Subcutaneous adipose tissue (tissue), 4 donors: ENCODE data around the gene CHGA. TPM values are rescaled to one million over a fixed set of nuclear protein-coding genes. Genes with fewer than 3 reads are reported as not detected.

Experiments
- CTCF ChIP-seq: fragments of 450-650 bp; IDR thresholded peaks from one replicate; pipeline ENCODE4 v1.5.1; 2016; ENCODE audit warnings: low read depth, mild to moderate bottlenecking, control low read depth, antibody characterized with exemption, moderate library complexity
- total RNA-seq, 4 donors: library from RNA; depleted of rRNA; stranded (reverse); fragments of >200 nt; gene quantifications; one replicate each; pipeline ENCODE4 v1.1.0, GENCODE V29; 2016

Gene CHGA
- total RNA-seq, 4 donors from 2014 or later = 0.34 TPM; not detected in 3

DNA sequence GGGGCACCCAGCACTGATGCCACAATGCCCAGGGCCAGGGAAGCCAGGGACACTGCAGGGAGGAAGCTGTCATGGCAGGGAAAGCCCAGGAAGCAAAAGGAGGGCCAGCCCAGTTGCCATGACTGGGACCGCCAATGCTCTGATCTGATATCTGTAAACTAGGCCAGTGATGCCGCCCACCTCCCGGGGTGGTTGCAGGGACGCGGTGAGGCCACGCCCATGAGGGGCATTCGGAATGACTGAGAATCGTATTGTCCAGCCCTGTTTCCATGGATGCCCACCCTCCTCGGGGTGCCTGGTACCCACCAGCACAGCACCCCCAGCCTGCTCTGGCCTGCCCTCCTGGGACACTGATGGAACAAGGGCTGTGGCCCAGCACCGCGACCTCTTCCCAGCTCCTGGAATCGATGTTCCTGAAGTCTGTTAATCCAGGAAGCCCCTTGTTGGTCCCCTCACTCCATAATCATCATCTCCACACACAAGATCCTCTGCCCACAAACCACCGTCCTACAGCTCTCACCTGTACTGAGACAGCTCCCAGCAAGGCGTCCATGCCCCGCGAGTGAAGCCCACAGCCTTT is 48.7 kb downstream of the CHGA start:
- no peak for TF ChIP-seq CTCF

- no peak for TF ChIP-seq CTCF
Observed at GRCh38 chr14:92973261-92973797, 50.4 kb downstream of the CHGA start.

- no peak for TF ChIP-seq CTCF
Observed at GRCh38 chr14:92973798-92974372, 50.9 kb downstream of the CHGA start.

- TF ChIP-seq CTCF = no peak
Observed at GRCh38 chr14:92974541-92975345, 51.8 kb downstream of the CHGA start.

DNA sequence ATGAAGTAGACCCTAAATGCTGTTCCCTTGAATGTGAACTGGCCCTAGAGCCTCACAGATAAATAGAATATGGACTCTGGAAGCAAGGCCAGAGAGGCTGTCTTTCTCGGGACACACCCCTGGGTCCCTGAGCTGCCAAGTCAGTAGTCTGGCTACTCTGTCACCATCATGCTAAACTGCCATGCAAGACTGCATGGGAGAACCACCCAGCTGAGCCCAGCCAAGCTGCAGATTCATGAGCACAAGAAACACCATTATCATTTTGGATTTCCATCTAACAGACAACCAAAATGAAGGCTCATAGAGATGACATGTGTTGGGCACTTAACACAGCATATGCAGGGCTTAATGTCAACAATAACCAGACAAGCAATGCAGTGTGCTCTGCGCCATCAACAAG is 53.3 kb downstream of the CHGA start:
- no peak for TF ChIP-seq CTCF

DNA sequence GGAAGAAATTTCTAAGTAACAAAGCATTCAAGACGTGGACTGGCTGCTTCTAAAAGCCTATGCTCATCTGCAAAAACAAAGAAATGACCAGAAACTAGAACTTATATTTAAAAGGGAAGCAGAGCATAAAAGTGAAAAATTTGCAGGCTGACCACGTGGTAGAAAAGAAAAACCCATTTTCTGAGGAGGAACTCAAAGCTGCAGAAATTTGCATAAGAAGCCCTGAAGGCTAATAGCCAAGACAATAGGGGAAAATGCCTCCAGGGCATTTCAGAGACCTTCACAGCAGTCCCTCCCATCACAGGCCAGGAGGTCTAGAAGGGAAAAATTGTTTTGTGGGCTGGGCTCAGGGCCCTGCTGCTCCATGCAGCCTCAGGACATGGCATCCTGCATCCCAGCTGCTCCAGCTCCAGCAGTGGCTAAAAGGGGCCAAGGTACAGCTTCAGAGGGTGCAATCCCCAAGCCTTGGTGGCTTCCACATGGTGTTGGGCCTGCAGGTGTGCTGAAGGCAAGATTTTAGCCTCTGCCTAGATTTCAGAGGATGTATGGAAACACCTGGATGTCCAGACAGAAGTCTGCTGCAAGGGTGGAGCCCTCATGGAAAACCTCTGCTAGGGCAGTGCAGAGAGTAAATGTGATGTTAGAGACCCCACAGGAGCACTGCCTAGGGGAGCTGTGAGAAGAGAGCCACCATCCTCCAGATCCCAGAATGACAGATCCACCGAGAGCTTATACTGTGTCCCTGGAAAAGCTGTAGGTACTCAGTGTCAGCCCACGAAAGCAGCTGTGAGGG is 55.5 kb downstream of the CHGA start:
- no peak for TF ChIP-seq CTCF

DNA sequence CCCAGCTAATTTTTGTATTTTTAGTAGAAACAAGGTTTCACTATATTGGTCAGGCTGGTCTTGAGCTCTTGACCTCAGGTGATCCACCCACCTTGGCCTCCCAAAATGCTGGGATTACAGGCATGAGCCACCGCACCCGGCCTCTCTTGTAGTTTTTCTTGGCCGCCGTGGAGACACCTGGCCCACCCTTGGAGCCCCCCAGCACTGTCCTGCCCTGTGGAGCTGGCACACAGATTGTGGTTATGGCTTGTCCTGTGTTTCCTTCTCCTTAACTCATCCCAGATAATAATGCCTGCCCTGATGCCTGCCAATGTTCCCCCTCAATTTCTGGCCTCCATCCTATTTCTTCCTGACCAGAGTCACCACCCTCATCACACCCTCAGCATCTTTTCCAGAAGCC is 57.9 kb downstream of the CHGA start:
- no peak for TF ChIP-seq CTCF
